NT2/D1 (cell line): Measurements from ENCODE around the gene ATG10.

Experiments
- SUZ12 ChIP-seq: IDR thresholded peaks from 2 replicates; pipeline ENCODE4 v1.6.1; 2011; ENCODE audit not compliant: insufficient read length, insufficient read depth; ENCODE audit errors: extremely low read depth
- YY1 ChIP-seq: IDR thresholded peaks from 2 replicates; pipeline ENCODE4 v1.6.1; 2011; ENCODE audit not compliant: insufficient read length, insufficient read depth

GRCh38 chr5:81942746-81943145 is 29.1 kb upstream of the ATG10 start:
- TF ChIP-seq YY1, result no peak
- TF ChIP-seq SUZ12, result no peak
